Measurements from ENCODE around the gene SREBF1. TPM values are rescaled to one million over a fixed set of nuclear protein-coding genes. Genes with fewer than 3 reads are reported as not detected.

Gene SREBF1
- total and polyA plus RNA-seq, 2 experiments from 2014 or later: 39.6 to 85.3 TPM

DNA sequence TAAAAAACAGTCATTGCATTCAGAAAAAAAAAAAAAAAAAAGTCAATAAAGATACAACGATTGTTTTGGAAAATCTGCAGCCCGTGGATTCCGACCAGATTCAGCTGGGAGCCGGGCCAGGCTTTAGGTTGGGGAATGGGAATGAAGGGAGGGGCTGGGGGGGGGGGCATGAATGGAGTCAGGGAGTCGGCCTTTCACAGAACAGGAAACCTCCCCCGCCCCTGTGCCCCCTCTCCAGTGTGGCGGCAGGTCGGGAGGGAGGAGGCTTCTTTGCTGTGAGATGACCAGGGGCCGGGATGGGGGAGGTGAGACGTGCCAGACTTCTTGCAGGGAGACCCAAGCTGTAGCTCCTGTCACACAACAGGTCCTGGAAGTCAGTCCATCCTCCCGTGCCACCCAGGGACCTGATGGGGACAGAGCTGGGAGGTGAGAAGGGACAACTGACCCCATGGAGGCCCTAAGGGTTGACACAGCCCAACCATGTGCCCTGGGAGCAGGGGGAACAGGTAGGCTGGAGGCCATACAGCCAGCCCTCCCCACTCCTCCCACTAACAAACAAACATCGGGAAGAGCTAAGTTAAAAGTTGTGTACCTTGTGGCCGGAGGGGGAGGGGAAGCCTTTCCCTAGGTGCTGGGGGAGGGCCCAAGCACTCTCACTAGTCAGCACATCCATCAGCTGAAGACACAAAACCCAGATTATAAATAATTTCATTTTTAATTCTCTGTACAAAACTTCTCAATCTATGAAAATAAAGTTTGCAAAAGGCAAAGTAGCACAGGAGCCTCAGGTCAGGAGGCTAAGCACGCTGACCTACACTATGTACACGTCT lies 25.2 kb downstream of the SREBF1 start (continued):
- TF ChIP-seq, protein P1, sequence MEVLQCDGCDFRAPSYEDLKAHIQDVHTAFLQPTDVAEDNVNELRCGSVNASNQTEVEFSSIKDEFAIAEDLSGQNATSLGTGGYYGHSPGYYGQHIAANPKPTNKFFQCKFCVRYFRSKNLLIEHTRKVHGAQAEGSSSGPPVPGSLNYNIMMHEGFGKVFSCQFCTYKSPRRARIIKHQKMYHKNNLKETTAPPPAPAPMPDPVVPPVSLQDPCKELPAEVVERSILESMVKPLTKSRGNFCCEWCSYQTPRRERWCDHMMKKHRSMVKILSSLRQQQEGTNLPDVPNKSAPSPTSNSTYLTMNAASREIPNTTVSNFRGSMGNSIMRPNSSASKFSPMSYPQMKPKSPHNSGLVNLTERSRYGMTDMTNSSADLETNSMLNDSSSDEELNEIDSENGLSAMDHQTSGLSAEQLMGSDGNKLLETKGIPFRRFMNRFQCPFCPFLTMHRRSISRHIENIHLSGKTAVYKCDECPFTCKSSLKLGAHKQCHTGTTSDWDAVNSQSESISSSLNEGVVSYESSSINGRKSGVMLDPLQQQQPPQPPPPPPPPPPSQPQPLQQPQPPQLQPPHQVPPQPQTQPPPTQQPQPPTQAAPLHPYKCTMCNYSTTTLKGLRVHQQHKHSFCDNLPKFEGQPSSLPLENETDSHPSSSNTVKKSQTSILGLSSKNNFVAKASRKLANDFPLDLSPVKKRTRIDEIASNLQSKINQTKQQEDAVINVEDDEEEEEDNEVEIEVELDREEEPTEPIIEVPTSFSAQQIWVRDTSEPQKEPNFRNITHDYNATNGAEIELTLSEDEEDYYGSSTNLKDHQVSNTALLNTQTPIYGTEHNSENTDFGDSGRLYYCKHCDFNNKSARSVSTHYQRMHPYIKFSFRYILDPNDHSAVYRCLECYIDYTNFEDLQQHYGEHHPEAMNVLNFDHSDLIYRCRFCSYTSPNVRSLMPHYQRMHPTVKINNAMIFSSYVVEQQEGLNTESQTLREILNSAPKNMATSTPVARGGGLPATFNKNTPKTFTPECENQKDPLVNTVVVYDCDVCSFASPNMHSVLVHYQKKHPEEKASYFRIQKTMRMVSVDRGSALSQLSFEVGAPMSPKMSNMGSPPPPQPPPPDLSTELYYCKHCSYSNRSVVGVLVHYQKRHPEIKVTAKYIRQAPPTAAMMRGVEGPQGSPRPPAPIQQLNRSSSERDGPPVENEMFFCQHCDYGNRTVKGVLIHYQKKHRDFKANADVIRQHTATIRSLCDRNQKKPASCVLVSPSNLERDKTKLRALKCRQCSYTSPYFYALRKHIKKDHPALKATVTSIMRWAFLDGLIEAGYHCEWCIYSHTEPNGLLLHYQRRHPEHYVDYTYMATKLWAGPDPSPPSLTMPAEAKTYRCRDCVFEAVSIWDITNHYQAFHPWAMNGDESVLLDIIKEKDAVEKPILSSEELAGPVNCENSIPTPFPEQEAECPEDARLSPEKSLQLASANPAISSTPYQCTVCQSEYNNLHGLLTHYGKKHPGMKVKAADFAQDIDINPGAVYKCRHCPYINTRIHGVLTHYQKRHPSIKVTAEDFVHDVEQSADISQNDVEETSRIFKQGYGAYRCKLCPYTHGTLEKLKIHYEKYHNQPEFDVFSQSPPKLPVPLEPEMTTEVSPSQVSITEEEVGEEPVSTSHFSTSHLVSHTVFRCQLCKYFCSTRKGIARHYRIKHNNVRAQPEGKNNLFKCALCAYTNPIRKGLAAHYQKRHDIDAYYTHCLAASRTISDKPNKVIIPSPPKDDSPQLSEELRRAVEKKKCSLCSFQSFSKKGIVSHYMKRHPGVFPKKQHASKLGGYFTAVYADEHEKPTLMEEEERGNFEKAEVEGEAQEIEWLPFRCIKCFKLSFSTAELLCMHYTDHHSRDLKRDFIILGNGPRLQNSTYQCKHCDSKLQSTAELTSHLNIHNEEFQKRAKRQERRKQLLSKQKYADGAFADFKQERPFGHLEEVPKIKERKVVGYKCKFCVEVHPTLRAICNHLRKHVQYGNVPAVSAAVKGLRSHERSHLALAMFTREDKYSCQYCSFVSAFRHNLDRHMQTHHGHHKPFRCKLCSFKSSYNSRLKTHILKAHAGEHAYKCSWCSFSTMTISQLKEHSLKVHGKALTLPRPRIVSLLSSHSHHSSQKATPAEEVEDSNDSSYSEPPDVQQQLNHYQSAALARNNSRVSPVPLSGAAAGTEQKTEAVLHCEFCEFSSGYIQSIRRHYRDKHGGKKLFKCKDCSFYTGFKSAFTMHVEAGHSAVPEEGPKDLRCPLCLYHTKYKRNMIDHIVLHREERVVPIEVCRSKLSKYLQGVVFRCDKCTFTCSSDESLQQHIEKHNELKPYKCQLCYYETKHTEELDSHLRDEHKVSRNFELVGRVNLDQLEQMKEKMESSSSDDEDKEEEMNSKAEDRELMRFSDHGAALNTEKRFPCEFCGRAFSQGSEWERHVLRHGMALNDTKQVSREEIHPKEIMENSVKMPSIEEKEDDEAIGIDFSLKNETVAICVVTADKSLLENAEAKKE (CRISPR knock-in tag; IDR thresholded peaks at IDR 0.05): no peak
- TF ChIP-seq JUNB (IDR thresholded peaks at IDR 0.05; ENCODE audit: unreplicated experiment) (no peak), POLR2AphosphoS5 (IDR thresholded peaks at IDR 0.05; ENCODE audit: low read depth) (no peak), EZH2phosphoT487 (IDR thresholded peaks at IDR 0.05; ENCODE audit: unreplicated experiment) (no peak), CTCF (conservative IDR thresholded peaks at IDR 0.05; ENCODE audit: low read depth in 2 of 2) (no peak), ZNF331 (CRISPR knock-in tag; IDR thresholded peaks at IDR 0.05; ENCODE audit: low read depth) (no peak), ZNF114 (CRISPR knock-in tag; IDR thresholded peaks at IDR 0.05) (no peak), NANOG (IDR thresholded peaks at IDR 0.05; ENCODE audit: borderline replicate concordance) (no peak), ETS1 (IDR thresholded peaks at IDR 0.05) (no peak), STAT1 (IDR thresholded peaks at IDR 0.05; ENCODE audit: unreplicated experiment) (no peak)
